Activated naive CD8-positive, alpha-beta T cell treated with anti-CD3 and anti-CD28 coated beads, Interleukin-2, amount 10 ng/mL, durations not matched to agents 7 days and 5 days (primary cell): ENCODE results near the gene LRSAM1. TPM values are rescaled to one million over a fixed set of nuclear protein-coding genes. Genes with fewer than 3 reads are reported as not detected.

Experiments used
- ATAC-seq: fragments of 150-1000 bp; cut with Tn5 transposase; one replicate; pipeline ENCODE4 v1.10.0; 2021; ENCODE audit warnings: low read depth, moderate library complexity
- POLR2A ChIA-PET: fragments of 350-600 bp; sonication (Branson Sonifier 250); formaldehyde crosslinking; loops from one replicate; lab custom pipeline; 2021; ENCODE audit warnings: antibody characterized with exemption; lab: Charles Lee
- DNase-seq: peaks from one replicate; pipeline ENCODE4 v3.0.0; 2021
- H3K27ac Mint-ChIP-seq: one replicate; pipeline ENCODE4 v1.8.0; 2022; ENCODE audit warnings: mild to moderate bottlenecking, mixed read lengths
- H3K27me3 Mint-ChIP-seq: one replicate; pipeline ENCODE4 v1.8.0; 2022; ENCODE audit warnings: mild to moderate bottlenecking, moderate library complexity, mixed read lengths
- H3K36me3 Mint-ChIP-seq: one replicate; pipeline ENCODE4 v1.8.0; 2021; ENCODE audit warnings: mild to moderate bottlenecking, mixed read lengths
- H3K4me1 Mint-ChIP-seq: one replicate; pipeline ENCODE4 v1.8.0; 2021; ENCODE audit warnings: mixed read lengths
- H3K4me3 Mint-ChIP-seq: one replicate; pipeline ENCODE4 v1.8.0; 2022; ENCODE audit warnings: mild to moderate bottlenecking, moderate library complexity, mixed read lengths
- H3K9me3 Mint-ChIP-seq: one replicate; pipeline ENCODE4 v1.8.0; 2021; ENCODE audit warnings: mixed read lengths
- total RNA-seq, 2 experiments: library from RNA; stranded (reverse); gene quantifications; one replicate each; pipeline ENCODE4 v1.2.3, GENCODE V29; 2021

Gene LRSAM1
- total RNA-seq, 2 experiments from 2014 or later, result 22.4 to 25.5 TPM

- no peaks in the 10 kb centered on the region for H3K4me1 Mint-ChIP-seq
- DNase-seq (no peak), ATAC-seq (no peak)
- H3K36me3 Mint-ChIP-seq, result peaks cover 10% of the 10 kb centered on the region
- H3K27ac Mint-ChIP-seq, result no peak overlapping the region
- POLR2A ChIA-PET, result interaction anchor here (0.6 kb wide), 1 partner anchor 896 kb away, joined by 4 read pairs; no protein-coding TSS in a partner anchor
- no peak overlapping the region for H3K4me3 Mint-ChIP-seq
- H3K9me3 Mint-ChIP-seq, result no peaks in the 10 kb centered on the region
- H3K27me3 Mint-ChIP-seq, result no peaks in the 10 kb centered on the region
Measured at GRCh38 chr9:127479507-127480081, 28.3 kb downstream of the LRSAM1 start.

DNA sequence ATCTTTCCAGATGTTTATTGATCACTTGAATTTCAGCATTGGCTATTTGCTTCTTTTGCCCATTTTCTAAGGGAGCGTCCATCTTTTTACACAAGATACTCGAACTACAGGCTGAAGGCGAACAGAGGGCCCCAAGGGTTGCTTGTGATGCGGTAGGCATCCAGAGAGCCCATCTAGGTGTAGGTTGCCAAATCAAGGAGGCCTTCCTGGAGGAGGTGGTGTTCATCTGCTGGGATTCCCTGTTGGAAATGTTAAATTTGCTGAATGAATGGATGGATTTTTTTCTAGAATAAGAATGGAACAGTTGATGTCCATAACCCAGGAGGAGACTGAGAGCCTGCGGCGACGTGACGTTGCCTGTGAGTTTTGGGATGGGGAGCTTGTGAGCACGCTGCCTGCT lies 31.4 kb downstream of the LRSAM1 start:
- no peak overlapping the region for H3K27ac Mint-ChIP-seq
- H3K4me3 Mint-ChIP-seq, result no peak overlapping the region
- no peaks in the 10 kb centered on the region for H3K27me3 Mint-ChIP-seq
- POLR2A ChIA-PET, result no interaction called here
- DNase-seq (no peak), ATAC-seq (no peak)
- H3K4me1 Mint-ChIP-seq, result no peaks in the 10 kb centered on the region
- peaks cover 13% of the 10 kb centered on the region for H3K36me3 Mint-ChIP-seq
- H3K9me3 Mint-ChIP-seq, result no peaks in the 10 kb centered on the region

DNA sequence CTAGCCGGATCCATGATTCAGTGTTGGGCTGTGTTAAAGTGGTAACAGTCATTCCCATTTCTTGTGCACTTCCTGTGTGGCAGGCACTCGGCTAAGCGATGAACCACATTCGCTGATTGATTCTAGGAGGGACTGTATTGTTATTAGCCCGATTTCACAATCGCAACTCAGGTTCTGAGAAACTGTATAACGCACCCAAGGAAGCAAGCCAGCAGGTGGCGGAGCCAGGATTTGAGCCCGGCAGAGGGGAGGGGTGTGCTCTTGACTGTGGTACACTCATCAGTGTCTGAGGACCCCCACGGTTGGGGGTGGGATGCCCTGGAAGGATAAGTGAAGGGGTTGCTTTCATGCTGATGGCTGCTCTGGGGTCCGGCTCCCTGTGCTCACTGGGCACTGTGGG lies 34.7 kb downstream of the LRSAM1 start:
- POLR2A ChIA-PET, result no interaction called here
- H3K27ac Mint-ChIP-seq, result no peak overlapping the region
- peaks cover 10% of the 10 kb centered on the region for H3K36me3 Mint-ChIP-seq
- H3K9me3 Mint-ChIP-seq, result no peaks in the 10 kb centered on the region
- DNase-seq, result no peak
- H3K27me3 Mint-ChIP-seq, result no peaks in the 10 kb centered on the region
- no peak for ATAC-seq
- H3K4me1 Mint-ChIP-seq, result no peaks in the 10 kb centered on the region
- no peak overlapping the region for H3K4me3 Mint-ChIP-seq

DNA sequence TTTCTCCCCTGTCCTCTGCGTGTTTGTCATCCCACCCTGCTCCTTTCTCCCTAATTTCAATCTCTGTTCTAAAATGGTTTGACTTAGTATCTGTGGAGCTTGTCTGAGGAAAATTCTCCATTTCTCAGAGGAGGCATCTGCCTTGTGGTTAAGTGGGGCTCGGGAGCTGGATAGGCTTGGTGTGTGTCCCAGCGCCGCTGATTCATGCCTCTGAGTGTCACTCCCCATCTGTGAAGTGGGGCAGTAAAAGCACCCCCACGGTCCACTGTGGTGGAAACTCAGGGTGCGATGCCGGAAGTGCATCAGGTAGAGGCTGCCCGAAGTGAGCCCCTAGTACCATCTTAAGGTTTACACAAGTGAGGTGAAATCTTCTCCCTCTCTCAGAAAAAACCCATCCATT lies 37.6 kb downstream of the LRSAM1 start:
- Mint-ChIP-seq H3K4me1 (no peaks in the 10 kb centered on the region), H3K27ac (no peak overlapping the region), H3K27me3 (no peaks in the 10 kb centered on the region), H3K36me3 (peaks cover 6% of the 10 kb centered on the region), H3K9me3 (no peaks in the 10 kb centered on the region), H3K4me3 (no peak overlapping the region)
- DNase-seq (no peak), ATAC-seq (no peak)
- POLR2A ChIA-PET, result no interaction called here

DNA sequence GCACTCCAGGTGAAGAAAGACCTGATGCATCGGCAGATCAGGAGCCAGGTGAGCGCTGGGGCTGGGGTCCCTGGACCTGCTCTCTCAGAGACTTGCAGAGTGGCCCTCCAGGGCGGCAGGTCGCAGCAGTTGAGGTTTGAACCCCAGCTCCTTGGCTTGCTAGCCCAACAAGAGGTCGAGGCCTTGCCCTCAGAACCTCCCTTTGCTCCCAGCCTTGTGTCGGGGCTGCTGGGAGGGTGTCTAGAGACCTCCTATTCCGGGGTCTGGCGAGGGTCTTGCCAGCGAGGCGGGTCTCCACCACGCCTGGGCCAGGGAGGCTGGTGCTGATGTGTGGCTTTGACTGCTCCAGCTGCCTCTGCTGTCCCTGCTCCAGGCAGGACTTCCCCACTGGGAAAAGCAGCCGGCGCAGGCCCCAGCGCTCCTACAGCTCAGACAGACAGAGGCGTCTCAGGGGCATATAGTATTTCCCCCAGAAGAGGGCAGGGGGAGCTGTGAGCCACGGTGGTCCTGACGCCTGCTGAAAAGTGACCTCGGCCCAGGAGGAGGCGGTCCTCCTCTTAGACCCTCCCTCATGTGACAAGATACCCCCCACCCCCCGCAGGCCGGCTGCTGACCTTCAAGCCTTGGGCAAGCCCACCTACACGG lies 38.3 kb downstream of the LRSAM1 start:
- POLR2A ChIA-PET, result no interaction called here
- no peaks in the 10 kb centered on the region for H3K9me3 Mint-ChIP-seq
- ATAC-seq (no peak), DNase-seq (no peak)
- no peak overlapping the region for H3K27ac Mint-ChIP-seq
- no peak overlapping the region for H3K4me3 Mint-ChIP-seq
- H3K4me1 Mint-ChIP-seq, result no peaks in the 10 kb centered on the region
- peaks cover 4% of the 10 kb centered on the region for H3K36me3 Mint-ChIP-seq
- no peaks in the 10 kb centered on the region for H3K27me3 Mint-ChIP-seq

DNA sequence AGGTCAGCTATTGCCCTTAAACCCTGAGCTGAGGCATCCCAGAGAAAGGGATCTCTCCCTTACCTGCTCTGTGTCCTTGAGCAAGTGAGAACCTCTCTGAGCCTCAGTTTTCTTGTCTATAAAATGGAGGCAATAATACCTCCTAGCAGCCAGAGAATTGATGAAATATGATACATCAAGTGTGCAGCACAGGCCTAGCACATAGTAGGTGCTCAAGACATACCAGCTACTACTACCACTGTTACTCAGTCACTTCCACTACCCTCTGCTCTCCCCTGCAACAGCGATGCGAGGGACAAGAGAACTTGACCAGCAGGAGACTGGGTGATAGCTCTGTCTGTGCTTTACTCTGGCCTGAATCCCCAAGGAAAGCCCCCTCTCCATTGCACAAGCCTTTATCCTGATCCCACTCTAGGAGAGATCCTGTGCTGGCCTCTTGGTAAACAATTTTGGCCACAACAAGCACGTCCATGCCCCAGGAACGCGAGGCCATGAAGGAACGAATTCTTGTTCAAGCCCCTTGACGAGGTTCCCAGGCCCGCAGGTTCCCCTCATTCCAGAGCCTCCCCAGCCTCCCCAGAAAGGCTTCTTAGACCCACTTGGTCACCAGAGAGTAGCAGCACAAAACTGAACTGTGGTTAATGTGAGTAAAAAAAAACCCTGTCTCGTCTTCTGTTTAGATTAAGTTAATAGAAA lies 39.4 kb downstream of the LRSAM1 start:
- H3K36me3 Mint-ChIP-seq, result peaks cover 4% of the 10 kb centered on the region
- peaks cover under 1% of the 10 kb centered on the region for H3K4me1 Mint-ChIP-seq
- POLR2A ChIA-PET, result interaction anchor here (0.8 kb wide), 1 partner anchor 17 kb away, joined by 3 read pairs; no protein-coding TSS in a partner anchor
- H3K27me3 Mint-ChIP-seq, result no peaks in the 10 kb centered on the region
- no peaks in the 10 kb centered on the region for H3K9me3 Mint-ChIP-seq
- H3K27ac Mint-ChIP-seq, result no peak overlapping the region
- no peak for DNase-seq
- no peak overlapping the region for H3K4me3 Mint-ChIP-seq
- ATAC-seq, result no peak

- no peak overlapping the region for H3K27ac Mint-ChIP-seq
- peaks cover 4% of the 10 kb centered on the region for H3K36me3 Mint-ChIP-seq
- H3K9me3 Mint-ChIP-seq, result no peaks in the 10 kb centered on the region
- H3K27me3 Mint-ChIP-seq, result no peaks in the 10 kb centered on the region
- ATAC-seq (no peak), DNase-seq (no peak)
- no peak overlapping the region for H3K4me3 Mint-ChIP-seq
- POLR2A ChIA-PET, result no interaction called here
- H3K4me1 Mint-ChIP-seq, result peaks cover 6% of the 10 kb centered on the region
Measured at GRCh38 chr9:127491516-127491915, 40.2 kb downstream of the LRSAM1 start.

GRCh38 chr9:127492616-127493015 lies 41.3 kb downstream of the LRSAM1 start:
- Mint-ChIP-seq H3K4me3 (no peak overlapping the region), H3K27me3 (no peaks in the 10 kb centered on the region), H3K36me3 (peaks cover 3% of the 10 kb centered on the region), H3K4me1 (peaks cover 6% of the 10 kb centered on the region), H3K27ac (no peak overlapping the region), H3K9me3 (no peaks in the 10 kb centered on the region)
- POLR2A ChIA-PET, result no interaction called here
- DNase-seq (no peak), ATAC-seq (no peak)

DNA sequence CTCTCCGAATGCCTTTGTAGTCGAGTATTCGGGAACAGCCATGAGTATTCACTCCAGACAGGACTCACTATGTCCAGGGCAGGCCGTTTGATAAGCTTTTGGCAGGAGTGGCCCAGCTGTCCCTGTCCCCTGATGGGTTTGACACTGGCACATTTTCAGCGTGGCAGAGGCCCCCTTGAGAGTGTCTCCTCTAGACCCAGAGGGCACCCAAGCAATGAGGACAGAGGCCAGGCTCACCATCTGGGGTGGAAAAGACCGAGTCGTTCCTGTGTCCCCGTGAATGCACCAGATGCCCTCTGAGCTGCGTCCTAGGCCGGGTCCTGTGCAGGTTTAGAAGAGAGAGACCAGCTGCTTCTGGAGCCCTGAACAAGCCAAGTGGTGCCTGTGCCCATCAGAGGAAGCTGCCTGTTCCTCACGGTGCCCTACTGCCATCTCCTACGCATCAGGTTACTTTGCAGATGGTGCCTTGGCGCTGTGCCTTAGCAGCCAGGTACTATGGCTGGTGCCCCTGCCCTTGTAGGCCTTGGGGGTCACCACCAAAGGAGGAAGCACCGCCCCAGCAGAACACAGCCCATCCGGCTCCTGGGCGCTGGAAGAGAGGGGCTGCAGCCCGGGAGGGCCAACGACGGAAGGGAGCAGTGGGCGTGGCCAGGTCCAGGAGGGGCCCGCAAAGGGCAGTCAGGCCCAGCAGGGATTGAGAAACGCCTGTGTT lies 42.4 kb downstream of the LRSAM1 start:
- peaks cover 6% of the 10 kb centered on the region for H3K4me1 Mint-ChIP-seq
- no peak for ATAC-seq
- POLR2A ChIA-PET, result no interaction called here
- DNase-seq, result no peak
- H3K27me3 Mint-ChIP-seq, result no peaks in the 10 kb centered on the region
- peaks cover 6% of the 10 kb centered on the region for H3K36me3 Mint-ChIP-seq
- no peak overlapping the region for H3K27ac Mint-ChIP-seq
- no peak overlapping the region for H3K4me3 Mint-ChIP-seq
- H3K9me3 Mint-ChIP-seq, result no peaks in the 10 kb centered on the region

- H3K27me3 Mint-ChIP-seq, result no peaks in the 10 kb centered on the region
- peaks cover 6% of the 10 kb centered on the region for H3K4me1 Mint-ChIP-seq
- no peak for ATAC-seq
- no peak overlapping the region for H3K27ac Mint-ChIP-seq
- H3K4me3 Mint-ChIP-seq, result no peak overlapping the region
- POLR2A ChIA-PET, result no interaction called here
- DNase-seq, result no peak
- no peaks in the 10 kb centered on the region for H3K9me3 Mint-ChIP-seq
- H3K36me3 Mint-ChIP-seq, result peaks cover 6% of the 10 kb centered on the region
Measured at GRCh38 chr9:127494304-127494702, 43.0 kb downstream of the LRSAM1 start.

DNA sequence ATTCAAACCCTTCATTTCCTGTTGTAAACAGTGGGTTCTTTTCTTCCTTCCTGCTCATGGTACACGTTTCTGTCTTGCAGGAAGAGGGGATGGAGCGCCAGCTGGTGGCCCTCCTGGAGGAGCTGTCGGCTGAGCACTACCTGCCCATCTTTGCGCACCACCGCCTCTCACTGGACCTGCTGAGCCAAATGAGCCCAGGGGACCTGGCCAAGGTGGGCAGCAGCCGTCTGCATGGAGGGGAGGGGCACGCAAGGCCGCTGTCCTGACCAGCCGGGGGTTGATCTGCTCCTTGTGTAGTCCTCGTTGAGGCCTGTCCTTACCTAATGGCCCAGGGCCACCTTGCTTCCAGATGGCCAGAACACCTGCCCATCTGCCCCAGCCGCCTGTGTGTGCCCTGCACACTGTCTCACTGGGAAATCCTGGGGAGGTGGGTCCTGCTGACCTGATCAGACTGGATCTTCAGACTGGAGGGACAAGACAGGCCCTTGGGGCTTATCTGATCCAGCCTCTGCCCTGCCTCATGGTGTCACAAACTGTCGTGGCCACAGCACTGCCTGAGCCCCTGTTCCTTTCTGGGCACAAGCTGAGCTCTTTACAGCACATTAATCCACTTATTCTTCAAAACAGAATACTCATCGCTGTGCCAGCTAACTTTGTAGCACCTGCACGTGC lies 44.7 kb downstream of the LRSAM1 start:
- Mint-ChIP-seq H3K27me3 (no peaks in the 10 kb centered on the region), H3K27ac (no peak overlapping the region), H3K4me1 (peaks cover 6% of the 10 kb centered on the region), H3K36me3 (peaks cover 6% of the 10 kb centered on the region), H3K4me3 (no peak overlapping the region), H3K9me3 (no peaks in the 10 kb centered on the region)
- no peak for DNase-seq
- POLR2A ChIA-PET, result no interaction called here
- peak; percentile 21 for ATAC-seq

DNA sequence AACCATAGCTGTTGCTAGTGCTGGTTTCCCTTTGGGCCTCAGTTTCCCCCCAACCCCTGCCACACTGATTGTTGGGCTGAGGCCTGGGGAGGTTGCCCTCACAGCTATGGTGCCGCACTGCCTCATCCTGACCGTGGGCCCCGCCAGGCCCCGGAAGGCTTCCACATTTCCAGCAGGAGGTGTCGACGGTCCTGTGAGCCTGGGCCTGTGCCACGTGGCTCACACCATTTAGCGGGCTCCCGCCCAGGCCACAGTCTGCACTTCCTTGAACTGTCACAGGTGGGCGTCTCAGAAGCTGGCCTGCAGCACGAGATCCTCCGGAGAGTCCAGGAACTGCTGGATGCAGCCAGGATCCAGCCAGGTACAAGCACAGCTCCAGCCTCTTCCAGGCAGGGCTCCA lies 45.7 kb downstream of the LRSAM1 start:
- no peak for DNase-seq
- Mint-ChIP-seq H3K36me3 (peaks cover 6% of the 10 kb centered on the region), H3K9me3 (no peaks in the 10 kb centered on the region), H3K27me3 (no peaks in the 10 kb centered on the region), H3K4me1 (peaks cover 6% of the 10 kb centered on the region), H3K4me3 (no peak overlapping the region), H3K27ac (no peak overlapping the region)
- POLR2A ChIA-PET, result no interaction called here
- no peak for ATAC-seq

- POLR2A ChIA-PET, result no interaction called here
- H3K4me1 Mint-ChIP-seq, result peaks cover 6% of the 10 kb centered on the region
- no peak for ATAC-seq
Measured at GRCh38 chr9:127497656-127498290, 46.5 kb downstream of the LRSAM1 start.

More at GRCh38 chr9:127497656-127498290, 46.5 kb downstream of the LRSAM1 start:
- DNase-seq, result no peak
- H3K36me3 Mint-ChIP-seq, result peaks cover 4% of the 10 kb centered on the region
- no peaks in the 10 kb centered on the region for H3K9me3 Mint-ChIP-seq
- no peak overlapping the region for H3K4me3 Mint-ChIP-seq
- H3K27me3 Mint-ChIP-seq, result no peaks in the 10 kb centered on the region
- H3K27ac Mint-ChIP-seq, result peak overlapping the region; percentile 38
